Hypothalamus (tissue), 51 donors: ENCODE measurements around the gene RIMS4.
A peak's percentile ranks its signal among the peaks of the same experiment; 100 is the strongest.
"Not testable (repeated sequence)": the region's sequence is repeated elsewhere in the genome, so short reads cannot be mapped to it uniquely, and the experiment has no call there.

Experiments
- DNase-seq, 51 donors: peaks; one replicate each; lab custom pipeline; 2025; lab: John Stamatoyannopoulos, UW

The RIMS4 gene

DNA sequence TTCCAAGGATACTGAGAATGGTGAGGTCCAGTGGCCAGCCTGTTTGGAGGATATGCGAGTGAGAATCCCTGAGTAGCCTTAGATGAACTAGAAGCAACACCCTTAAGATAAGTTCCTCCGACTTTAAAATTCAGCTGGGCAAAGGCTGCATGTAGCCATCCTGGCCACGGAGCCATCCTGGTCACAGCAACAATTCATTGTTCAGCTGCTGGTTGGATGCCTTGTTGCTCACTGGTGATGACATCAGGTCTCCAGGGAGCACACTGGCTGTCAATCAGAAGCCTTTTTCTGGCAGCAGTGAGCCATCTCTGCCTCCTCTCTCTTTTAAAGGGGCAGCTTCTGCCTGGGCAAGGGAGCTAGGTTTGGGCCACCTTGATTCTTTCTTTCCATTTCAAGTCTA is 22.4 kb upstream of the RIMS4 start:
- peak in 8 of 51 donors; percentile 1 to 28 (median 11) for DNase-seq

DNA sequence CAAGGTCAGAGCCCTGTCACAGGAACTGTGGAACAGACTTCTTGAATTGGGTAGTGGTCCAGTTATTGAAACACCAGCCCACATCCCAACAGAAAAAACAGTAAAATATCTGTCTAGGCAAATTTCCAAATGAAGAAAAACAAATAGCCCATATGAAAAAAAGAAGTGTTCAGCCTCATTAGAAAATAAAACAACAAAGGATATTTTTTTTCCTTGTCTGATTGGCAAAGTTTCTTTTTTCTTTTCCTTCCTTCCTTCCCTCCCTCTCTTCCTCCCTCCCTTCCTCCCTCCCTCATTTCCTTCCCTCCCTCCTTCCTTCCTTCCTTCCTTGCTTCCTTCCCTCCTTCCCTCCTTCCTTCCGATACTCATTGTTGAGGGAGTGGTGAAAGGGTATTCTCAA is 20.6 kb upstream of the RIMS4 start:
- no peak for DNase-seq

DNA sequence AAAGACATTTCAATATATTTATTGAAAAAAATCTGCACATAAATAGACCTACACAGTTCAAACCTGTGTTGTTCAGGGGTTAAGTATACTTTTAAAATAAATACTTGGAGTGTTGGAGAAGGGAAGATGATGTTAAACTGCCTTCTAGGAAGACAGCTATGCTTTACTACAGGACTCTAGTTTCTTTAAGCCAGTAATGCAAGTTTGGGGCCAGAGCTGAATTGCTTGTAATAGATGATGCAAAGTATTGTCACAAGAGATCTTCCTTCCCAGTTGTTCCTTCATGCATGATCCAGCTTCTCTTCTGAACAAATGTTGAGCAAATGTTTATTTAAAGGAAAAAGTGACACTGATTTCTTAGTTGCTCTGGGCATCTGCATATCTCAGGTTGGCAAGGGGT is 20.2 kb upstream of the RIMS4 start:
- DNase-seq = no peak

DNA sequence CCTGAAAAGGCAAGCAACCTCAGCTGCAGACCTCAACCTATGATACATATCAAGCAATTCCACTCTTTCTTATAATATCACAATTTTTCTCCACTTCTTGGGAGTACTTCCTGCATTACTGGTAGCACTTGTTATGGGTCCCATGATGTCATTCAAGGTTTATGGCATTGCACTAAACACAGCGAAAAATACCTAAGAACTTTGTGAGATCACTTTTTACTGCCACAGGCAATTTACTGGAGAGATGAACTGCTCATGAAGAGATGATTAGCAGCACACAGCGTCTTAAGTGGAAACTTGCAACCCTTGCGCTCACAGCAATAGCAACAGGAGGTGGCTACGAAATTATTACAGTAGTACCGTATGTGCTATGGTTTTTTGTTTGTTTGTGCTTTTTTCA is 19.3 kb upstream of the RIMS4 start:
- no peak for DNase-seq

DNA sequence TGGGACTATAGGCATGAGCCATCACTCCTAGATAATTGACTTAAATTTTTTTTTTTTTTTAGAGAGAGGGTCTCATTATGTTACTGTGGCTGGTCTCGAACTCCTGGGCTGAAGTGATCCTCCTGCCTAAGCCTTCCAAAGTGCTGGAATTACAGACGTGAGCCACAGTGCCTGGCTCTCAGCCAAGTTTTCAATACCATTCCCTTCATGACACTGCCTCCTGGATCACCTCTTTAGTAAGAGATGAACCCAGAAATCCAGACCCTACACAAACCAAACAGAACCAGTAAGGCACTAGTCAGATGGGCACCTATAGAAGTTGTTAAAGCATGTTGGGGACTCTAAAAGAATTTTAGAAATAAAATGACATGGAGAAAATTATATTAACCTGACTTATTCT is 18.3 kb upstream of the RIMS4 start:
- no peak for DNase-seq

DNA sequence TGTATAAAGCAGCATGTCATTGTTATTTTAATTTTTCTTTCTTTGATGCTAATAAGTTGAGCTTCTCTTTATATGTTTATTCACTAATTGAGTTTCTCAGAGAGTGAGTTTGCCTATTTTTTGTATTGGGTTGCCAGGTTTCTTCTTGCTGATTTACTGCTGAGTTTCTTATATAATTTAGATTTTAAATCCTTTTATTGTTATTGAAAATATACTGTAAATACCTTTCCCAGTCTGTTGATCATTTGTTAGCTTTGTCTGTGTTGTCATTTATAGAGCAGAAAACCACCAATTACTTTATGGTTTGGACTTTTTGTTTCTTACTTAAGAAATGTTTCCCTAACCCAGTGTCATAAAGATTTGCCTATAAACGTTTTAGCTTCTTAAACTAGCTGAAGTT is 17.1 kb upstream of the RIMS4 start:
- no peak for DNase-seq

DNA sequence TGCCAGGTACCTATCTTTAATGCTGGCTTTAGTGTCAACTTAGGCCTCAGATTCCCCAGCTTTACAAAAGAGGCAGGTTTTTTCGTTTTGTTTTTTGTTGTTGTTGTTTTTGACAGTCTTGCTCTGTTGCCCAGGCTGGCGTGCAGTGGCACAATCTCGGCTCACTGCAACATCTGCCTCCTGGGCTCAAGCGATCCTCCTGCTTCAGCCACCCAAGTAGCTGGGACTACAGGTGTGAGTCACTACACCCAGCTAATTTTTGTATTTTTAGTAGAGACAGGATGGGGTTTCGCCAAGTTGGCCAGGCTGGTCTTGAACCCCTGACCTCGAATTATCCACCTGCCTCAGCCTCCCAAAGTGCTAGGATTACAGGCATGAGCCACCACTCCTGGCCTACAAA is 11.2 kb upstream of the RIMS4 start:
- DNase-seq = not testable (repeated sequence)

DNA sequence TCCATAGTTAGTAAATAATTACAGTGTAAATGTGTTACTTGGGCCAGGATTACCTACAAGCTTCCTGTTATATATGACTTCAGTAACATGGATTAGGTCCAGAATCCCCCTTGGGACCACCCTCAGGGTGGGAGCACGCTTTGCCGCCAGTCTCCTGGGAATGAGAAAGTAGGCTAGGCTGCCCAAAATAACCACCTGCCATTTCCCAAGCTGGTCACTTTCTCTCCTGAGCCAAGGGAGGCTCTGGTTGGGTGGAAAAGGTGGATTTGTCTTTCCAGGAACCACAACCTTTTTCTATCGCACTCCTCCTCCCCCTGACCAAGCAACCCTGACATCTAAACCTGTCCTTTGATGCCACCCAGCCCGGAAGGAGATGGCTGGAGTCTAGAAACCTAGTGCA is 9.6 kb upstream of the RIMS4 start:
- DNase-seq = no peak

DNA sequence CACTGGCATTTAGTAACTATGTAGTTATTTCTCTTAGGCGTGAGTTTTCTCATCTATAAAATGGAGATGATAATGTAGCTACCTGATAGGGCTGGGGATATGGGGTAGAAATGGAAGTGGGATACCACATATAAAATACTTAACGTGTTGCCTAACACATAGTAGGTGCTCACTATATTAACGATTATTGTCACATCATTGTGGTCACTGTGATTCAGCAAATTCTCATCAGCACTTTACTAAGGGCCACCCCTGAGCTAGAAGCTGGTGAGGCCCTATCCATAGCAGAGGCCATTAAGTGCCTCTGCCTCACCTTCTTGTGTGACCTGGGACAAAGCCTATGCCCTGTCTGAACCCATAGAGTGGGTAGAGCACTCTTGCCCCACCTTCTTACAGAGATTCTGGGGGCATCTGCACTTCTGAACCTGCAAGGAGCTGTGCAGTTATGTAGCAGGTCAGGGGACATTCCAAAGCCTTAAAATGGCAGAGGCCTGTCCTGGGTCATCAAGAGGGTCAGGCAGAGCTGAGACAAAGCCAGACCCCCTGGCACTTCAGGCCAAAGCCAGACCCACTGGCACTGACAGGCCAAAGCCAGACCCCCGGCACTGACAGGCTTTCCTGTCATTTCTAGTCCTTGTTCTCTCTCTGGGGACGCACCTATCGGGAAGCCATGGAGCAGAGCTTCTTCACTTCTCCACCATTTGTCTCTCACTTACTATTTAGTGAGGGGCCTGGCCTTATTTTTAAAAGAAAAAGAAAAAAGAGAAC is 7.0 kb upstream of the RIMS4 start:
- DNase-seq = no peak

DNA sequence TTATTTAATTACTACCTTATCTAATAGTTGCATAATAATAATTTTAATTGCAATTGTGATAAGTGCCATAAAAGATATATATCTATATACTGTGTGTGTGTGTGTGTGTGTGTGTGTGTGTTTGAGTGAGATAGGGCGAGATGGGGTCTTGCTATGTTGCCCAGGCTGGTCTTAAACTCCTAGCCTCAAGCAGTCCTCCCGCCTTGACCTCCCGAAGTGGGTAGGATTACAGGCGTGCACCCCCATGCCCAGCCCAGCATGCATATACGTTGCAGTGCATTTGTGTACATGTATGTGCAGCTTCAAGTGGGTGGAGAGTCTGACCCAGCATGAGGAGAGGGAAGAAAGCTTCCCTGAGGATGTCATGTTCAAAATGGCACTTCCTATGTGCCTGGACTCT is 4.6 kb upstream of the RIMS4 start:
- no peak for DNase-seq

DNA sequence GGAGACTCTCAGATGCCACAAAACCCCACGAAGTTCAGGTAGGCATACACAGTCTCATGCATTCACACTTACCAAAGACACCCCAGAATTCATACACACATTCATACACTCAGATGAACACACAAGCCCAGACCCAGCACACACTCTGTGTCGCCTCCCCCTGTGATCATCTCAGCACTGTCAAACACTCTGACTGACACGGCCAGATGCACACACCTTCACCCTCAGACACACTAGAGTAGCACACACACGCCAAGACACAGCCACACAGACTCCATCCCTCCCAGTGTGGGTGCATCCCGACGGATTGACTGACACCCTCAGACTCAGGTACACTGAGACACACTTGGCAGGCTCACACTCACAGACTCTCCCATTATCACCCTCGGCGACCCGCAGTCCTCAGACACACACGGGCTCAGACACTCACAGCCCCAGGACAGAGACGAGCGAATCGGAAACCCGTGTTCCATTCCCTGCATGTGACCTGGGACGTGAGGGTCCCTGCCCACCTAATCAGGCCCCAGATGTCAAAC is 872 bp upstream of the RIMS4 start:
- DNase-seq = no peak

DNA sequence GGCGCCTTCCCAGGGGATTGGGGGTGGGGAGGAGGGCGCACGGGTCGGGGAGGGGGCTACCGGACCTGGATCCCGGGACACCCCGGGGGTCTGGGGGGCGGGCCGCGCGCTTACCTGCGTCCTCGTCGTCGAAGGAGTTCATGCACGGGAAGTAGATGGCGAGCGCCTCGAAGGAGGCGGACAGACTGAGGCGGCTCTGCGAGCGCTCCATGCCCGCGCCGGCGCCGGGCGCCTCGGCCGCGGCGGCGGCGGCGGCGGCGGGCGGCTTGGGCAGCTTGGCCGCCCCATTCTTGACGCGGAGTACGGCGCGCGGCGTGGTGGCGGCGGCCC is 320 bp downstream of the RIMS4 start:
- no peak for DNase-seq

DNA sequence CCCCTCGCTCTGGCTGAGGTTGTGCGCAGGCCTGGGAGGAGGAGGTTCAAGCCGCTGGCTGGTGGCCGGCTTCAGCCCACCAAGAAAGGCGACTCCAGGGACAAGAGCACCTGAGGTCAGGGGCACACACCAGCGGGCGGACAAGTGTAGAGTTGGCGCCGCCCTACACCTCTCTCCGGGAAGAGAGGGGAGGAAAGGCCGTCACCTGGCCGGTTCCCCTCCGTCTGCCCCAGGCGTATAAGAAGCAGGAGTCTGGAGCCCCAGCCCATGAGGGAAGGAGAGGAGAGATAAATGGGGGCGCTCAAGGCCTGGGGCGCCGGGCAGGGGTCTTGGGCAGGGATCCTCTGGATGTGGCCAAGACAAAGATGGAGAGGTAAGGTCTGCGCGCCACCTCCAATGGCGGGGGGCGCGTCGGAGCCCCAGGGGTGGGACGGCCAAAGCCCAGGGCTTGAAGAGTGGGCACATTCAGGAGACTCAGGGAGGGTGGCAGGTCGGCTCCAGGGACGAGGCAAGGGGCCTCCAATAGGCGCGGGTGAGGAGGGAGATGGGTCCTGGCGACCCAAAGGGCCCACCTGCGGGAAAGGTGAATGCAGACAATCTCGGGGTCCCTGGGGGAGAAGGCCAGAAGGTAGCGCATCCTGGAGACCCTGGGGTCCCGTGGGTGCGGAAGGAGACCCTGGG is 826 bp downstream of the RIMS4 start:
- DNase-seq = no peak

DNA sequence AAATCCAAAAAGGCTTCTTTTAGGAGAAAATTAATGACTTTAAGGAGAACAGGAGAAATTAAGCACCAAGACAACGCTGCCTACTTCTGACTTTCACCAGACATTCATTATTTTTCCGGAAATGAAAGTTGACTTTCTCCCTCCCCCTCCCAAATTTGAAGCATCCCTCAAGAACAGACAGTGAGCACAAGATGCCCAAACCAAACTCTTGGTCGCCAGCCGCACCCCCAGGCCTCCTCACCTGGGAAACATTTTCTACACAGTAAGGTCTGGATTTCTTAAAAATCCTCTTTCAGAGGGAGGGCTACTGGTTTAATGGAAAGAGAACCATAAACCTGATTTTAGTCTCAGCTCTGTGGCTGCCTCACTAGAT is 2.7 kb downstream of the RIMS4 start:
- no peak for DNase-seq

DNA sequence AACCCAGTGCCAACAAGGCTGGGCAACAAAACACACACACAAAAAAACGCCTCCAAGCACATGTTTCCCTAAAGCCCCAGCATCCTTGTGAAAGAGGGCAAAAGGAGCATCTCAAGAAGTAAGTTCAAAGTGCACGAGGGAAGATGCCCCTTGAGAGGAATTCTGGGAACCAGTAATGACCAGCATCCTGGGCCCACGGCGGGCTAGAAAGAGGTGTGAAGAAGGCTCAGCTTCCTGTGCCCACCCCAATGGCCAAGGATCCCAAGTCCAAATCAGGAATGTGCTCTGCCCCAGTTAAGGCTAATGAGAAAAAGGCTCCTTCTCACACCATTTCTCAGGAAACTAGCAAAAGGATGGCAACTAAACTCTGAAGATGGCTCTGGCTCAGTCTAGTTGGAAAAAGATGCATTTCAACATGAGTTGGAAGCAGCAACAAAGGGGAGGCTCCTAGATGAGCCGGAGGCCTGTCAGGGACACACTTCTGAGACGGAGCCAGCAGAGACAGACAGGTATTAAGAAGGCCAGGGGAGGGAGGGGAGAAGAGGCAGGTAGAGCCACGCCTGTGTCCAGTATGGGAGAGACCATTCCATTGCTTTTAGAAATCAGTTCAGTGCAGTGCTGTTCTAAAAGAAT is 3.2 kb downstream of the RIMS4 start:
- DNase-seq = peak in 1 of 51 donors; percentile 11

DNA sequence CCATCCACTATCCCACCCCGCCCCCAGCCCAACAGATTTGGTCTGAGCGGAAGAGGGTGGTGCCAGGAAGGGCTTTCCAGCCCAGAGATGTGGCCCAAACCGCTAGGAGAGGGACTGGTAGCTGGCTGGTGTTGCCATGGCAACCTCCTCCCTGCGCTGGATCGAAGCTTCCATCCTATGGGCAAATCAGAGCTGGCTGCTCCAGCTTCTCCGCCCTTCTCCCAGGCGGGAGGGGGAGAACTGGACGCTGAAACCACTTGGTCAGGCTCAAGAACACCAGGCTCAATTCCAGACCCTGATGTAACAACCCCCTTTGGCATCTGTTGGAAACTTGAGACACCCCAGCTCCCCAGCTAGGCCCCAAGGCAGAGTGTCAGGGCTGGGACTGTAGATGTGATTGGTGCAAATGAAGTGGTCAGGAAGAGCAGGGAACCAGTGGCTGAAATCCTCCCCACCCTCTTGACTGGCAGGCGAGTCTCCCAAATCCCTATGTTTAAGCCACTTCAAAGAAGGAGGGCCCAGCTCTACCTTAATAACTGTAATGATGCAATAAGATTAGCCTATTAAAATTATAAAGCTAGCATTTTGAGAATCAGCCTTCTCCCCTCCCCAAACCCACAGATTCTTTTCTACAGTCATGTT is 4.2 kb downstream of the RIMS4 start:
- peak in 40 of 51 donors; percentile 6 to 77 (median 50) for DNase-seq

DNA sequence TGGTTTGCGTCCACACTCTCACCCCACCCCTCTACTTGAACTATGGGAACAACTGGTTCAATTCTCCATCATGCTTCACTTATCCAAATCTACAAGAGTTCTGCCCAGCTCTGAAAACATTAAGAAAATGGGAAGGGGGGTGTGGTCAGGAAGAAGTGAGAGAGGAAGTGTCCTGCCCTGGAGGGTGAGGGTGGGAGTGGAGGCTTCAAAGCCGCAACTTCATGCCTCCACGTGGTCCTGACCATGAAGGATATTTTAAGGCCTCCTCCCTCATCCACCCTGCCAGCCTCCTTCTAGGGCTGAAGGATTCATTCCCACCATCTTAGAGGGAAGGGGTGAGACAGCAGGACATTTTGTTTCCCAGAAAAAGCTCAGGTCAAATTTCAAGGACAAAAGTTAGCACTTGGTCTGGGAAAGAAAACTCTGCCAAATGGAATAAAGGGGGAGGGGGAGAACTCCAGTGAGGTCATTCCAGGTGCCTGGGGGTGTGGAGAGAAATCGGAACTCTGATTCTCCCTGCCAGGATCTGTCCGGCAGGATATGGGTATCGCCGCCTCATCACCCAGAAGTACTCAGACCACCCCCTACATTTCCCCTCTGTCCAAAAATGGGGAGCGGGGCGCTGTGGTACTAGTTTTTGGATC is 4.9 kb downstream of the RIMS4 start:
- DNase-seq = no peak

DNA sequence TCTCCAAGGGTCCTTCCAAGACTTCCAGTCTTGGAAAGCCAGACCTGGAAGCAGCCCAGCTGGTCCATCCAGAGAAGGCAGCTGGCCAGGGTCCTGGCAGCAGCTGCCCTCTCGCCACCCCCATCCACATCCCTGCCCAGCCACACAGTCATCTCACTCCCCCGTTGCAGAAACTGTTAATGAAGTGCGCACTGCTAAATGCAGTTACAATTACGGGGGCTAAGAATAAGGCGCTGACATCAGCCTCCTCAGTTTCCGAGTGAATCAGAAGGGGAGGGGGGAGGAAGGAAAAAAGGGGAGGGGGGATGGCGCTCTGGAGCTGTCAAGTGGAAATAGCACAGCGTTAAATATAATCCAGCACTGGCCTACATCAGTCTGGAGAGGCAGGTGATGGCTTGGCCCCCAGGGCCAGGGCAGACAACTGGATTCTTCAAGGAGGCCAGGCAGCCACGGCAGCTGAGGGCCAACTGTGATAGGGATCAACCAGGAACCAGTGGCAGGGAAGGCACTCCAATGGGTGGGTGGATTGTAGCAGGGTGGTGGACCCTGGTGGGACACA is 6.9 kb downstream of the RIMS4 start:
- DNase-seq = peak in 12 of 51 donors; percentile 5 to 53 (median 17)

DNA sequence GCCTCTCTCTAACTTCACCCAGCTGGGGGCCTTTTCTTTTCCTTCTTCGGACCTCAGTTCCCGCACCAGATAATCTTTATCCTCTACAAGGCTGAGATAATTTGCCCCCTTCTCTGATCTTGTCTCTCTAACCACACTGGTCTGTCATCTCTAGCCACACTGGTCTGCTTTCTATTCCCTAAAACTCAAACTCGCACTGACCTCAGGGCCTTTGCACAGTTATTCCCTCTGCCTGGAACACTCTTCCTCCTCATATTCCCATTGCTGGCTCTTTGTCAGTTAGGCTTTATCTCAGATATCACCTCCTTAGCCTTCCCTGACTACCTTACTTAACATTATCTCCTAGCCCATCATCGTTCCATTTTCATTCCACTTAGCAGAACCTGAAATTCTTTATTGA is 7.6 kb downstream of the RIMS4 start:
- no peak for DNase-seq

DNA sequence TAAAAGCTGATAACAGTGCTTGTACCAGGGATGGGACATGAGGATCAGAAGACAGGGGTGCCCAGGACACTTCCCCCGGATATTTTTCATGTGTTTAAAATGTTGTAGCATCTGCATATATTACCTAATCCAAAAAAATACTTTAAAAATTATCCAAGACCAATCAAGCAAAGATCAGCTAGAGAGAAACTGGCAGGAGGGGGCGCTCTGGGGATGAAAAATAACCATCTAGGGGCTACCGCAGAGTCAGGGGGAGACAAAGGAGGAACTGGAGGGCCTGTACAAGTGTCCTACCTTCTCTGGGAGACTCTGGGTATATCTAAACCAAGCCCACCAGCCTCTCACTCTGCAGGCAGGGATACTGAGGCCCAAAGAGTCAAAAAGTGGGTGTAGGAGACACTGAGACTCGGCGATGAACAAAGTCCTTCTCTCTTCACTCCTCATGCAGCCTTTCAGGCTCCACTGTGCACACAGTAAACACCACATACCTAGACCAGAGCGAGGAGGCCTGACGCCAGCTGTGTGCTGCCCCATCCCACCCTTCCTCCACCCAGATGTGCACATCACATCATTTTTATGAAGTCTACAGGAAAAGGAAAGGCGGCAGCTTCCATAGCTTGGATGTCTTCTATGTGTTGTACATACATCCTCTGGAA is 9.8 kb downstream of the RIMS4 start:
- no peak for DNase-seq
